NCI-H1694 treated with DMSO at 0.1 percent for 48 hours (cell line): Measurements from ENCODE around the gene KCNK2.

Experiments
- DNase-seq: peaks from one replicate; lab custom pipeline; 2025; lab: John Stamatoyannopoulos, UW

Gene KCNK2

GRCh38 chr1:215256936-215257679, 174.6 kb downstream of the KCNK2 start:
- DNase-seq = no peak

GRCh38 chr1:215260711-215261110, 178.2 kb downstream of the KCNK2 start:
- no peak for DNase-seq

GRCh38 chr1:215262106-215262505, 179.6 kb downstream of the KCNK2 start:
- DNase-seq = no peak

- no peak for DNase-seq
Measured at GRCh38 chr1:215263636-215264035, 181.1 kb downstream of the KCNK2 start.

GRCh38 chr1:215264649-215265048, 182.1 kb downstream of the KCNK2 start:
- no peak for DNase-seq

GRCh38 chr1:215267495-215267894, 185.0 kb downstream of the KCNK2 start:
- DNase-seq = no peak

GRCh38 chr1:215269955-215270354, 187.4 kb downstream of the KCNK2 start:
- no peak for DNase-seq

- no peak for DNase-seq
Measured at GRCh38 chr1:215273838-215274516, 191.4 kb downstream of the KCNK2 start.

- no peak for DNase-seq
Measured at GRCh38 chr1:215276582-215276981, 194.0 kb downstream of the KCNK2 start.

GRCh38 chr1:215277532-215277931, 195.0 kb downstream of the KCNK2 start:
- no peak for DNase-seq

- DNase-seq = no peak
Measured at GRCh38 chr1:215279682-215280081, 197.1 kb downstream of the KCNK2 start.

GRCh38 chr1:215282557-215282956, 200.0 kb downstream of the KCNK2 start:
- DNase-seq = no peak

- peak; percentile 95 for DNase-seq
Measured at GRCh38 chr1:215285013-215285800, 202.7 kb downstream of the KCNK2 start.
